Activated CD4-positive, alpha-beta T cell treated with anti-CD3 and anti-CD28 coated beads, Interleukin-2, amount 50 U/mL, for 48 hours (primary cell): ENCODE results near the gene PIBF1.
"Not testable (repeated sequence)": the region's sequence is repeated elsewhere in the genome, so short reads cannot be mapped to it uniquely, and the experiment has no call there.

Experiments
- DNase-seq, 2 experiments: peaks; one replicate each; pipeline ENCODE4 v3.0.0-alpha.2; 2020

Gene PIBF1

DNA sequence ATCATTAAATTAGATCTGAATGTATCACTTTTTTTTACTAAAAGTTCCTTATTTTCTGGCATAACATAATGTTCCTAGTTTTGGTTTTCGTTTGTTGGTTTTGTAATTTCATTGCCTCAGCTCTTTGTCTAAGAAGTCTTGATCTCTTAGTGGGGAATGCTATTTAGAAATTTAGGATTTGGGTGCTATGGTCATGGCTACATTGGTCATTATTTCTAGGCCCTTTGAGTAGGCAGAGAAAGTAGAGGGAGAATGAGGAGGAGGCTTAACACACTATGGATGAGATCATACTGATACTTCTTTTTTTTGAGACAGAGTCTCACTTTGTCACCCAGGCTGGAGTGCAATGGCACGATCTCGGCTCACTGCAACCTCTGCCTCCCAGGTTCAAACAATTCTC is 41.8 kb downstream of the PIBF1 start:
- DNase-seq: no peak

DNA sequence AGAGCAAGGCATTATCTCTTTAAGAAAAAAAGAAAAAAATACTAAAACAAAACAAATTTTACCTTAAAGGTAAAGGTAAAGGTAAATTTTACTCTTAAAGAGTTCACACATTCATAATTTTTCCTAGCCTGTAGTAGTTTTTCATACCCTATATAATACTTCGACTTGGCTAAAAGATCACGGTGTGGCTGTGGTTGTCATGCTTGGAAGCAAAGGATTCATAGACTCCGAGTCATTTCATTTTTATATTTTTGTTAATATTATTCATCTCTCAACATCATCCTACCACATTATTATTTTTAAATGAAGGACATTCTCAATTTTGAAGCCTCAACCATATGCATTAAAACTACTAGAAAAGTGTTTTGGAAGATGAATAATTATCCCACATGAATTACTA is 52.7 kb downstream of the PIBF1 start:
- no peak for DNase-seq

DNA sequence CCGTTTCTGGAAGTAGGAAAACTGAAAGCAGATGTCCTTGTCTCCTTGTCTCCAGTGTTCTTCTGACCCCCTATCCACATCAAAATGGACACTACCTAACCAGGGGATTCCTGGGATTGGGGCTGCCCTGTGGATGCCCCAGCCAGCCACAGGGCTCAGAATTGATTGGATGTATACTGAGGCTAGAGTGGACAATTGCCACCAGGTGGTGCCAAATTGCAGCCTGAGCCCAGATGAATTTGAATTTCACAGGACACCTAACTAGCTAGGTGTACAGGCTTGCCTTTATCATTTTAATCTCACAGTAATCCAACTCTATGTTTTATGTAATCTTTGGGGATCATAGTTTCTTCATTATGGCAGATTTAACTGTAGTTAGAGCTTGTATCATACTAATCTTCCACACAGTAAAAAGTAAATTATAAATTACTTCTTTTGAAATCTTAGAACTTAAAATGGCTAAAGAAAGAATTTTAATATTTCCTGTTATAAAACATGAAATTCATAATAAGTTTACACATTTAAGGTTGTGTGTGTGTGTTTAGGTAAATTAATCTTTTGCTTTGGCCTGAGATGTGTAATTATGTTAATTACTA is 58.0 kb downstream of the PIBF1 start:
- peak; percentile 33 to 58 for DNase-seq

DNA sequence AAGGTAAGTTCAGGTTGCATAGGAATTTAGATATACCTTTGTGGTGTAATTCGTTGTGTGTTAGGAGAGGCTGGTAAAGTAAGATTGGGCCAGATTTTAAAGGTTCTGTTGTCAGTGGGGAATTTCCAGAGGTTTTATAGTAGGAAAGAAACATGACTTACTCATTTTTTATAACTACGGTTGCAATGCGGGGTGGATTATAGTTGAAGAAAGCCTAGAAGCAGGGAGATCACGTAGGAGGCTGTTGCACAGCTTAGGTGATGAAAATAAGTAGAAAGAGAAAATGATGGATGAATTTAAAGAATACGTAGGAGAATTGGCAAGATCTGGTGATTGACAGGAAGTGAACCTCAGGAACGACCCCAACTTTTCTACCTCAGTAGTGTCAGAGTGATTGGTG is 61.1 kb downstream of the PIBF1 start:
- no peak for DNase-seq

DNA sequence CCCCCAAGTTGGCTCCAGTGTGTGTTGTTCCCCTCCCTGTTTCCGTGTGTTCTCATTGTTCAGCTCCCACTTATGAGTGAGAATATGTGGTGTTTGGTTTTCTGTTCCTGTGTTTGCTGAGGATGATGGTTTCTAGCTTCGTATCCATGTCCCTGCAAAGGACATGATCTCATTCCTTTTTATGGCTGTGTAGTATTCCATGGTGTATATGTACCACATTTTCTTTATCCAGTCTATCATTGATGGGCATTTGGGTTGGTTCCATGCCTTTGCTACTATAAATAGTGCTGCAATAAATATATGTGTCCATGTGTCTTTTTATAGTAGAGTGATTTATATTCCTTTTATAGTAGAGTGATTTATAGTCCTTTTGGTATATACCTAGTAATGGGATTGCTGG is 63.2 kb downstream of the PIBF1 start:
- DNase-seq: not testable (repeated sequence)

DNA sequence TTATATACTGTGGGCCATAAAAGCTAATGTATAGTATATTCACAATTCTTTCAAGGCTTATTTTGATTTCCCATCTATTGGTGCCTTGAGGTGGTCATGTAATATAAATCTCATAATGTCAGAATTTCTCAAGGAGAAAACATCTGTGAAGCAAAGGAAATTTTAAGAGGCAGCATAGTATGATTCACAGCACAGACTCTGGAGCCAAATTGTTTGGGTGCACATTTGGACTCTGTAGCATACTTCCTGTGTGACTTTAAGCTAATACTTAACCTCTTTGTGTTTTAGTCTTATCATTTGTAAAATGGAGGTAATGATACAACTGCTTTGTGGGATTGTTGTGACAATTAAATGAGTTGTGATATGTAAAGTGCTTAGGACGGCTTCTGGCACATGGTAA is 67.6 kb downstream of the PIBF1 start:
- DNase-seq: no peak

DNA sequence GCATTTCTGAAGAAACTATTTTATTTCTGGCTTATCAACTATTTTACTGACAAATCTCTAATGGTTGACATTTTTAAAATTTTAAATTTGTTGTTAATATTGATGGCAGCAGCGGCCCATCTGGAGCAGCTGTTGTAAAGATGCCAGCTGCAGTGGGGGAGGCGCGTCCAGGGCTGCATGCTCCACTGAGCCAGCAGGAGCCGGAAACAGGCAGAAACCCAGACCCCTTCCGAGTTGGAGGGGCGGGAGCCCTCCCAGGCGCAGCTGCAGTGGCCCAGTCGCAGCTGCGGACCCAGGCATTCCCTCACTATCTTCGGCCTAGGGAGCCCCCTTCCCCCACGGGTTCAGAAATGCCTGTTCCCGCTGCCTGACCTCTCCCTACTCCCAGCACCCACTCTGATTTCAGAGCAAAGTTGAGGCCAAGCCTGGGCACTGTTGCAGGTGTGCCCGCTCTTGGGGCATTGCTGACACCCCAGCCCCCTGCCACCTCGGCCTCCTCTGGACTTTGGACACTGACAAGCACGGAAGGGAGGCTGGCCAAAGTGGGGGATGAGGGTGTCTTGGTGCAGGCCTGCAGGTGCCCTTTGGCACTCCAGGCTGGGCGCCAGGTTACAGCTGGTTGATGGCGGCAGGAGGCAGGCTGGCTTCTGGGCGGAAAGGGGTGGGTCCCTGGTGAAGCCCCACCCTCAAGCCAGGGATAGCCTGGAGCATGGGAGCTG is 69.2 kb downstream of the PIBF1 start:
- DNase-seq: no peak

DNA sequence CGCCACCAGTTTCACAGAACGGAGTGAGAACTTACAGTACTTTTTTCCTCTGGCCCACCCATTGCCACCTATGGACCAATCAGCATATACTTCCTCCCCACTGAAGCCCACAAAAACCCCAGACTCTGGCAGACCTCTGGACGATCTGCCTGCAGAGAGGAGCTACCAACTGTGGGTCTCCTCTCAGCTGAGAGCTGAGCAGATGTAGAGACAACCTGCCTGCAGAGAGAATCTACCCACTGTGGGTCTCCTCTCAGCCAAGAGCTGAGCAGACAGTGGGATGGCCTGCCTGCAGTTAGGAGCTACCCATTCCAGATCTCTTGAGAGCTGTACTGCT is 69.7 kb downstream of the PIBF1 start:
- DNase-seq: no peak

DNA sequence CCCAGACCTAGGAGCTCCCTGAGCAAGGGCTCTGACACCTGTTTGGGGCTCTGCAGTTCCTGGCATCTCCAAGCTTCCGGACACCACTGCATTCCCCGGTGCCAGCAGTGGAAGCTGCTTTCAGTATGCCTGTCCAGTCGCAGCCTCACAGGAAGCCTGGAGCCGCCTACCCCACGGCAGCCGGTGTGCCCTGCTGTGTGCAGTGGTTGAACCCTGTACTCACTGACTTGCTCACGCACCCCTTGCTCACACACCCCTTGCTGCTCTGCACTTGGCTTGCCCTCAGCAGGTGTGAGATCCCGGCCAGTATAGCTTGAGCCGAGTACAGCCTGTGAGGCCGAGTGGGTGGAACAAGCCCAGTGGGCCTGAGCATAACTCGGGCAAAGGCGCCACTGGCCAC is 70.3 kb downstream of the PIBF1 start:
- DNase-seq: no peak

DNA sequence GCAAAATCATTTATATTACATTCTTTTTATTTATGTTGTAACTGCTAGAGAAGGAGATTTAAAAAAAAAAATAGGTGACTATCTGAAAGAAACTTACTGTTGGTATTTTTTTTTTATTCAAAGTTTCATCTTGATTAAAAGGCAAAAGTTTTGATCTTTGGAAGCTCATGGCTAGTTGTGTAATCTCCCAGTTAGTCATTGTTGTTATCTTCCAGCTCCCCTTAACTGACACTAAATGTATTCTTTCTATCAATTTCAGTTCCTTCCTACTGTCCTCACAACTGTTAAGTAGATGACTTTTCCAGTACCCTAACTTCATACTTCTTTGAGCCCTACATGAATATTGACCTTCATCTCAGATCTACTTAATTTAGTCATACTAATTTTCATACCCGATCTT is 71.1 kb downstream of the PIBF1 start:
- DNase-seq: no peak

DNA sequence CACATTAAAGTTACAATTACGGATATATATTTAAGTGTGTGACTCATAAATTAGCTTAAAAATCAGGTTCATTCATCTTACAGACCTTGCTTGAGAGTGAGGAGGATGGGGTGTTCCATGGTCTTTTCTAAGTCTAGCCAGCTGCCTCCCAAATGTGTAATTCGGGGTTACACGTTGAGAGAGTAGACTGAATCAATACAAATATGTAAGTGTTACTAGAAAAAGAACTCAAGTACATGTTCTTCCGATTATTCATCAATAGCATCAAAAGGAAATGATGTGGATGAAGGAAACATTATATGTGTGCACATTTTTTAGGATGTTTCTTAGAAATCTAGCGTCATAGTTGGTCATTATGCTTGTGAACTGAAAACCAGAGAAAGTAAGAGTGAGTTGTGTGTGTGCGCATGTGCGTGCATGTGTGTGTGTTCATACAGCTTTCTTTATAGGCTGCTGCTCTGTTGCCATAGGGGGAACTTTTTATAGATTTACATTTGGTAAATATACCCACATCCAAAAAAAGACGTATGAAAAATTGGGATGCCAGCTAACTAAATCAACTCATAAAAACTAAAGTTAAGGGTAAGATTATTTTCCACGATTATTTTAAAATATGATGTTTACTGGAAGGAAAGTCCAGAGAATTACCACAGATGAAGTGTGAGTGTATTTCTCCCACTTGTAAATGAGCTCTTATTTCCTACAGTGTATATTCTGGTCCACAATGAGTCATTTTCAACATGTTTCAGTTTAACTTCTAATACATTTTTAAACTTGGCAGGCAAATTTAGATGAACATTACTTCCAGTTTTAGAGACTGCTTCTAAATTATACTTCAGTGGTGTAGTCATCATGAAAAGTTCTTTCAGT is 82.4 kb downstream of the PIBF1 start:
- DNase-seq: peak; percentile 21 to 24

GRCh38 chr13:72868229-72868628 is 86.3 kb downstream of the PIBF1 start:
- DNase-seq: no peak

DNA sequence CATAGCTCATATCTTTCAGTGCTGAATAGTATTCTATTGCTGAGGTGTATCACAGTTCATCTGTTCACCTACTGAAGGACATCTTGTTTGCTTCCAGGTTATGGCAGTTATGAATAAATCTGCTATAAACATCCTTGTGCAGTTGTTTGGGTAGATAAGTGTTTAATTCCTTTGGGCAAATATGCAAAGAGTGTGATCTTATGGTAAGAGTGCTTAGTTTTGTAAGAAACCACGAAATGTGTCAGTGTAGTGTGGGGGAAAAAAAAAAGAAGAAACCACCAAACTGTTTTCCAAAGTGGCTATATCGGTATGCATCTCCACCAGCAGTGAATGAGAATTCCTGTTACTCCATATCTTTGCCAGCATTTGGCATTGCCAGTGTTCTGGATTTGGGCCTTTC is 93.3 kb downstream of the PIBF1 start:
- DNase-seq: no peak

DNA sequence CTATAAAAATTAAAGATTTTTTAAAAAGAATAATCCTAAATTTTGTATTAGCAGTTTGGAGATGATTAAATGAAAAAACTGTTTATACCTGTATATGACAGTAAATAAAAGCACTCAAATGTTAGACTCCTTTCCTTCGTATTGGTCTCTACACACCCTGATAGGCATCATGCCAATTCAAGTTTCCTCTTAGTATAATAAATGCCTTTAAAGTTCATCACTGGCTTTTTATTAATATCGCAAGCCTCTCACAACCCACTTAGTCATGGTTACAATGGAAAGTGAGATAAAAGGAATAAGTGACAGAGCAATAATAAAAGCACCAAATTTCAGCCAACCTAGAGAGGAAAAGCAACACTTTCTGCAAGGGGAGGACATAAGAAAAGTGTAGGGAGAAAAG is 102.2 kb downstream of the PIBF1 start:
- no peak for DNase-seq

GRCh38 chr13:72886272-72887067 is 104.5 kb downstream of the PIBF1 start:
- DNase-seq: no peak

DNA sequence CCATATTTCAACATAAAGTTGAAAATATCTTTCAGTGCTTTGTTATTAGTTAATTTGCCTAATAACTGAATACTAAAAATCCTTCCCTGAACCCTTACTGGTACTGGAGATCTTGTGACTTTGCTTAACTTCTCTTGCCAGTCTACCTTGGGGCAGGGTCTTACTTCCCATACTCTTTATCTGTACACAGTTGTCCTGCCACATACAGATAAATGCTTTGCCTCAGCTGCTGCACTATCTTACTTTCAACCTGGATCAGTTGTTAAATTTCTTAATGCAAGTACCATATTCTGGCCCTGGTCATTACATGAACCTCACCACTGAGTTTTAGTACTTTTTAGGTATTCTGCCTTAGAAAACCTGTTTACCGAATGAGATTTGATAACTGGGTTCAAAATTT is 107.6 kb downstream of the PIBF1 start:
- no peak for DNase-seq

DNA sequence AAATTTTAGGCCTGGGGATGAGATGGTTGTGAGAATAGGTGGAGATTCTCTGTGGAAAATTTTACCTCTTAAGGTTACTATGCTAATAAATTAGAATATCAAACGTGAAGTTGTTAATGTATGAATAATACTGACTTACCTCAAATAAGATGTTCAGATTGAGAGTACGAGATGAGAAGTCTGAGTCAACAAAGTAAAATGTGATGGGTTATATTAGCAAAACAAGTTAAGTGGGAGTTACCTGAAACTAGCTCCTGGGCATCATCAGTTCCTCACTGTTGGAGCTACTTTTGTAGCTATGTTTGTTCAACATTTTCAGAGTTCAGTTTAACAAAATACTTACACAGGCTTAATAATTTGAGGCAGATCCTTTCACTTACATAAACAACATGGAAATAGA is 108.6 kb downstream of the PIBF1 start:
- DNase-seq: no peak

- no peak for DNase-seq
Observed at GRCh38 chr13:72891423-72891822, 109.5 kb downstream of the PIBF1 start.

DNA sequence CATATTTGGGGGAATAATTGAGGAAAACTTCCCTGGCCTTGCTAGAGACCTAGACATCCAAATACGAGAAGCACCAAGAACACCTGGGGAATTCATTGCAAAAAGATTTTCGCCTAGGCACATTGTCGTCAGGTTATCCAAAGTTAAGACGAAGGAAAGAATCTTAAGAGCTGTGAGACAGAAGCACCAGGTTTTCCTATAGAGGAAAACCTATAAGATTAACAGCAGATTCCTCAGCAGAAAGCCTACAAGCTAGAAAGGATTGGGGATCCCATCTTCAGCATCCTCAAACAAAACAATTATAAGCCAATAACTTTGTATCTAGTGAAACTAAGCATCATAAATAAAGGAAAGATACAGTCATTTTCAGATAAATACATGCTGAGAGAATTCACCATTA is 114.9 kb downstream of the PIBF1 start:
- DNase-seq: no peak

- DNase-seq: not testable (repeated sequence)
Observed at GRCh38 chr13:72901546-72901945, 119.6 kb downstream of the PIBF1 start.

GRCh38 chr13:72908416-72908815 is 126.5 kb downstream of the PIBF1 start:
- no peak for DNase-seq

- no peak for DNase-seq
Observed at GRCh38 chr13:72911981-72912380, 130.0 kb downstream of the PIBF1 start.

DNA sequence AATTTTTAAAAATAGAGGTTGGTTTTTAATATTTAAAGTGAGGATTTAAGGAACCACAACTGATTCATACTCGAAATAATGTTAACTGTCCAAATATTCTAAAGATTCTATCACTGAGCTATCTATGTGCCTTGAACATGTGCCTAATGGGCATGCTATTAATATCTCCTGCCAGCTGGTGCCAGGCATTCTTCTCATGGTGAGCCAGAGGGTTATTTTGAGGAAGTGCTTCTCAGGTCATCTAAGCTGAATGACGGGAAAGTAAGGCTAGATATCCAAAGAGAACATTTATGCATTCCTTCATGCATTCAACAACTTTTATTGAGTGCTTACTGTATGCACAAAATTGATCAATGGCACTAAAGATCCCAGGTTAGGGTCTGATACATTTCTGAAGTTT is 138.2 kb downstream of the PIBF1 start:
- DNase-seq: no peak
